Endothelial cell of umbilical vein (primary cell): Measurements from ENCODE around the gene TAS2R41. TPM values are rescaled to one million over a fixed set of nuclear protein-coding genes. Genes with fewer than 3 reads are reported as not detected.

ENCODE experiments used
- BruUV-seq: library from RNA; stranded (reverse); fragments of 400-500 nt; replicated peaks from 2 replicates; lab custom pipeline; 2021; lab: Mats Ljungman, UMichigan
- CTCF ChIA-PET: fragments of 300-600, 350-600 bp; sonication (Branson Sonifier 250); formaldehyde crosslinking; loops from one replicate; lab custom pipeline; 2021; ENCODE audit warnings: antibody characterized with exemption, inconsistent platforms; lab: Charles Lee
- POLR2A ChIA-PET: fragments of 300-600, 350-600 bp; sonication (Branson Sonifier 250); formaldehyde crosslinking; loops from one replicate; lab custom pipeline; 2021; ENCODE audit warnings: antibody characterized with exemption, inconsistent platforms; lab: Charles Lee
- DNase-seq: peaks from one replicate; pipeline ENCODE4 v3.0.0-alpha.2; 2011; ENCODE audit warnings: low read depth, low spot score
- FAIRE-seq: peaks from 2 replicates; lab custom pipeline; 2011; peaks lifted over from hg19 to GRCh38; lab: Jason Lieb, UNC
- H2AFZ ChIP-seq: 2 replicates; pipeline ENCODE4 v1.6.0; 2012; ENCODE audit warnings: low read depth, low read length, control low read depth, inconsistent platforms
- H3K27ac ChIP-seq: 2 replicates; pipeline ENCODE4 v1.5.1; 2011; ENCODE audit warnings: low read depth, mild to moderate bottlenecking, control low read depth, low read length, moderate library complexity; ENCODE audit not compliant: insufficient read depth
- H3K27me3 ChIP-seq, 2 experiments: 2 replicates each; pipeline versions ENCODE4 v1.6.0 to v1.6.1; 2011; ENCODE audit warnings: low read length in 2 of 2, mixed read lengths in 1 of 2; ENCODE audit not compliant: control insufficient read depth in 2 of 2, insufficient read depth in 2 of 2
- H3K36me3 ChIP-seq, 2 experiments: 2 replicates in 1 of 2; 3 replicates in 1 of 2; pipeline ENCODE4 v1.5.1; 2011; ENCODE audit warnings: low read length in 2 of 2, mild to moderate bottlenecking in 1 of 2, moderate library complexity in 1 of 2; ENCODE audit not compliant: control insufficient read depth in 2 of 2, insufficient read depth in 2 of 2; ENCODE audit errors: extremely low read depth in 1 of 2
- H3K4me1 ChIP-seq: 3 replicates; pipeline ENCODE4 v1.5.1; 2011; ENCODE audit warnings: mild to moderate bottlenecking, low read length; ENCODE audit not compliant: control insufficient read depth, insufficient read depth; ENCODE audit errors: extremely low read depth
- H3K4me2 ChIP-seq: 2 replicates; pipeline ENCODE4 v1.6.1; 2011; ENCODE audit warnings: low read length, control low read depth, mixed read lengths; ENCODE audit not compliant: insufficient read depth
- H3K4me3 ChIP-seq, 3 experiments: fragments of 200-600 bp in 1 of 3; sonication (generic), shearing (Covaris generic) in 1 of 3; replicated peaks in 1 of 3; 2 replicates each; pipeline ENCODE4 v1.5.1; 2011 to 2016; ENCODE audit warnings: control low read depth in 3 of 3, low read length in 3 of 3, mild to moderate bottlenecking in 2 of 3, inconsistent platforms in 1 of 3, low read depth in 1 of 3, moderate library complexity in 1 of 3; ENCODE audit not compliant: insufficient read depth in 1 of 3
- H3K79me2 ChIP-seq: 2 replicates; pipeline ENCODE4 v1.6.0; 2012; ENCODE audit warnings: low read length, inconsistent platforms; ENCODE audit not compliant: control insufficient read depth, insufficient read depth
- H3K9ac ChIP-seq: replicated peaks from 2 replicates; pipeline ENCODE3; 2011; ENCODE audit warnings: low read length, control low read depth; ENCODE audit not compliant: insufficient read depth; ENCODE audit errors: extremely low read depth
- H3K9me1 ChIP-seq: replicated peaks from 3 replicates; pipeline ENCODE4 v1.6.0; 2011; ENCODE audit warnings: mild to moderate bottlenecking, low read length; ENCODE audit not compliant: control insufficient read depth, insufficient read depth; ENCODE audit errors: extremely low read depth
- H3K9me3 ChIP-seq: replicated peaks from 2 replicates; pipeline ENCODE4 v1.5.1; 2012; ENCODE audit warnings: low read length, inconsistent platforms; ENCODE audit not compliant: control insufficient read depth, insufficient read depth
- H4K20me1 ChIP-seq: replicated peaks from 2 replicates; pipeline ENCODE3; 2011; ENCODE audit warnings: mild to moderate bottlenecking, low read length; ENCODE audit not compliant: control insufficient read depth, insufficient read depth; ENCODE audit errors: extremely low read depth
- EZH2 ChIP-seq: IDR thresholded peaks from 2 replicates; pipeline ENCODE4 v1.6.1; 2012; ENCODE audit warnings: borderline replicate concordance, low read depth, mild to moderate bottlenecking, moderate library complexity, low read length, inconsistent platforms; ENCODE audit not compliant: severe bottlenecking
- FOS ChIP-seq: IDR thresholded peaks from 2 replicates; pipeline ENCODE4 v1.6.1; 2011; ENCODE audit warnings: mild to moderate bottlenecking, low read length, moderate library complexity, borderline replicate concordance; ENCODE audit not compliant: insufficient read depth
- GATA2 ChIP-seq: IDR thresholded peaks from 2 replicates; pipeline ENCODE4 v1.7.0; 2011; ENCODE audit warnings: low read depth, mild to moderate bottlenecking, moderate library complexity, mixed read lengths, low read length; ENCODE audit not compliant: insufficient read length, insufficient read depth
- JUN ChIP-seq: IDR thresholded peaks from 2 replicates; pipeline ENCODE4 v1.6.1; 2011; ENCODE audit warnings: borderline replicate concordance, low read depth; ENCODE audit not compliant: insufficient read length, insufficient read depth
- MYC ChIP-seq: IDR thresholded peaks from one replicate; pipeline ENCODE4 v1.6.1; 2011; ENCODE audit warnings: mild to moderate bottlenecking, low read depth, low read length
- POLR2A ChIP-seq: IDR thresholded peaks from 2 replicates; pipeline ENCODE4 v1.6.1; 2012; ENCODE audit warnings: low read depth, mild to moderate bottlenecking, control low read depth, low read length
- POLR2AphosphoS5 ChIP-seq: IDR thresholded peaks from 2 replicates; pipeline ENCODE4 v1.6.1; 2012; ENCODE audit warnings: low read depth, mild to moderate bottlenecking, control low read depth, low read length, moderate library complexity; ENCODE audit not compliant: insufficient read depth
- dilution Hi-C: fragments of 300-500 bp; cut with MboI; formaldehyde crosslinking; loops from one replicate; pipeline ENCODE4 v1.15.0; 2019; ENCODE audit warnings: low sequenced_read_pairs; ENCODE audit not compliant: extremely low pct_ligation_motif_present
- intact Hi-C: fragments of 100-400 bp; cut with micrococcal nuclease; formaldehyde crosslinking; loops from one replicate; pipeline ENCODE4 v1.10.0; 2022
- polyA plus RNA-seq, 4 experiments: library from polyadenylated mRNA; depleted of rRNA in 3 of 4; stranded (reverse) in 3 of 4; unstranded in 1 of 4; fragments of >200 nt; gene quantifications; 2 replicates each; pipeline versions ENCODE4 v1.2.1 to v1.2.3, GENCODE V29; 2011 to 2012; ENCODE audit warnings: missing spikeins in 1 of 4
- total RNA-seq: library from RNA; stranded (reverse); gene quantifications from 2 replicates; pipeline ENCODE4 v1.2.3, GENCODE V29; 2021
- TF ChIP-seq, protein P1 (sequence below): IDR thresholded peaks from 2 replicates; pipeline ENCODE4 v1.6.1; 2011; ENCODE audit not compliant: insufficient read depth, insufficient read length
- TF ChIP-seq, protein P2 (sequence below), 2 donors: IDR thresholded peaks; 1 replicate in 1 of 2; 2 replicates in 1 of 2; pipeline ENCODE4 v1.5.1; 2011; ENCODE audit warnings: low read length in 2 of 2, mild to moderate bottlenecking in 2 of 2, moderate library complexity in 2 of 2, control low read depth in 1 of 2, inconsistent platforms in 1 of 2, low read depth in 1 of 2; ENCODE audit not compliant: insufficient read depth in 1 of 2; ENCODE audit errors: extremely low read depth in 1 of 2

Gene TAS2R41
- total and polyA plus RNA-seq, 2 donors (not counting 3 experiments of a cell fraction or from before 2014, with no cell fraction given): not detected

DNA sequence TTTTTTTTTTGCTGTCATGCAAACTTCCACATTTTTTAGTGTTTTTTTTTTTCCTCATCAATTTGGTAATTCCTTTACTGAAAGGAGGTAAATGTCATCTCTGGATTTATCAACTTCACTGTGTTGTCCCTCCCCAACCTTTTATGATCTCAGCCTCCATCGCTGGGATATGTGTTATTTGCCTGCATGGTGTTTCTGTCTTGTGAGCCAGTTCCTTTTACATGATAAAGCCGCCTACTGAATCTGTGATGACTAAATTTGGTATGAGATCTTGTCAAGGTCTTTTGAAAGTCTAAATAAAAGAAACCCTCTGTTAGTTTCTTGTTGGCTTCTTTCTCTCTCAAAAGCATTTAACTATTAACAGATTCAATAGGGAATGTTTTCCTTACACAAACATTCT, 39.3 kb downstream of the TAS2R41 start:
- Histone ChIP-seq H3K9me1 (no peaks in the 10 kb centered on the region), H3K79me2 (no peaks in the 10 kb centered on the region), H3K4me3 (no peak overlapping the region), H3K9ac (no peak overlapping the region), H3K36me3 (no peaks in the 10 kb centered on the region), H2AFZ (no peak overlapping the region), H3K27ac (no peak overlapping the region), H3K4me1 (peaks cover 2% of the 10 kb centered on the region), H4K20me1 (no peaks in the 10 kb centered on the region), H3K4me2 (no peak overlapping the region), H3K27me3 (no peaks in the 10 kb centered on the region), H3K9me3 (no peaks in the 10 kb centered on the region)
- intact Hi-C loops (loop anchor here (2.0 kb wide), 1 partner anchor 14 kb away; no protein-coding TSS in a partner anchor), dilution Hi-C loops (loop anchor here (25.0 kb wide), 1 partner anchor 130 kb away; the partner anchor contains the start of gene ZYX)
- TF ChIP-seq JUN (no peak), POLR2AphosphoS5 (no peak), MYC (no peak)
- TF ChIP-seq, protein P1, sequence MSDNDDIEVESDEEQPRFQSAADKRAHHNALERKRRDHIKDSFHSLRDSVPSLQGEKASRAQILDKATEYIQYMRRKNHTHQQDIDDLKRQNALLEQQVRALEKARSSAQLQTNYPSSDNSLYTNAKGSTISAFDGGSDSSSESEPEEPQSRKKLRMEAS: no peak
- CTCF ChIA-PET: interaction anchor here (1.1 to 2.1 kb wide), 2 partner anchors 17 to 25 kb away, joined by 3 to 7 read pairs; no protein-coding TSS in a partner anchor
- no TSS peak for BruUV-seq
- POLR2A ChIA-PET: no interaction called here
- FAIRE-seq: no peak
- DNase-seq: no peak

DNA sequence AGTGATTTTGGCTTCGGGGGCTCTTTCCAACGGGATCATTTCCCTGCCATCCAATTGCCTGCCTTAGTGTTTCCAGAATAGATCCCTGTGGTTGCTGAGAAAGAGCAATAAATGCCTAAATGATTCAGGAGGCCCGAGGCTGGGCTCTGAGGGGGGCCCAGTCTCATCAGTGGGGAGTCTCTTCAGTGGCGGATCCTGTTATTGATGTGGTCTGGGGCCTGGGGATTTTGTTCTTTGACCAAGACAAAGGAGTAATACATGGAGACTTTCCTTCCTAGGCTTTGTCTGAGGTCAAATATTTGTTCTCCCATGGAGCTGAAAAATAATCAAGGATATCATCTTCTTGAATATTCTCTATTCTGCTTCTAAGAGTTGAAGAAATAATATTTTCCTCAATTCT, 40.8 kb downstream of the TAS2R41 start:
- no peaks in the 10 kb centered on the region for H3K9me1 ChIP-seq
- no TSS peak for BruUV-seq
- TF ChIP-seq, protein P2, sequence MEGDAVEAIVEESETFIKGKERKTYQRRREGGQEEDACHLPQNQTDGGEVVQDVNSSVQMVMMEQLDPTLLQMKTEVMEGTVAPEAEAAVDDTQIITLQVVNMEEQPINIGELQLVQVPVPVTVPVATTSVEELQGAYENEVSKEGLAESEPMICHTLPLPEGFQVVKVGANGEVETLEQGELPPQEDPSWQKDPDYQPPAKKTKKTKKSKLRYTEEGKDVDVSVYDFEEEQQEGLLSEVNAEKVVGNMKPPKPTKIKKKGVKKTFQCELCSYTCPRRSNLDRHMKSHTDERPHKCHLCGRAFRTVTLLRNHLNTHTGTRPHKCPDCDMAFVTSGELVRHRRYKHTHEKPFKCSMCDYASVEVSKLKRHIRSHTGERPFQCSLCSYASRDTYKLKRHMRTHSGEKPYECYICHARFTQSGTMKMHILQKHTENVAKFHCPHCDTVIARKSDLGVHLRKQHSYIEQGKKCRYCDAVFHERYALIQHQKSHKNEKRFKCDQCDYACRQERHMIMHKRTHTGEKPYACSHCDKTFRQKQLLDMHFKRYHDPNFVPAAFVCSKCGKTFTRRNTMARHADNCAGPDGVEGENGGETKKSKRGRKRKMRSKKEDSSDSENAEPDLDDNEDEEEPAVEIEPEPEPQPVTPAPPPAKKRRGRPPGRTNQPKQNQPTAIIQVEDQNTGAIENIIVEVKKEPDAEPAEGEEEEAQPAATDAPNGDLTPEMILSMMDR (IDR thresholded peaks at IDR 0.05; ENCODE audit: extremely low read depth in 1 of 2, insufficient read depth in 1 of 2, low read depth in 1 of 2, low read length in 2 of 2): no peak
- no peak for TF ChIP-seq GATA2
- TF ChIP-seq FOS: no peak
- TF ChIP-seq JUN: no peak
- TF ChIP-seq, protein P1: no peak
- no peak for TF ChIP-seq EZH2
- no peak for TF ChIP-seq POLR2A
- TF ChIP-seq POLR2AphosphoS5: no peak
- no peak for TF ChIP-seq MYC
- no peak overlapping the region for H3K9ac ChIP-seq
- no peaks in the 10 kb centered on the region for H3K9me3 ChIP-seq
- H3K36me3 ChIP-seq: no peaks in the 10 kb centered on the region
- FAIRE-seq (no peak), DNase-seq (no peak)
- ChIA-PET CTCF (interaction anchor here (1.1 to 3.5 kb wide), 3 partner anchors 13 to 28 kb away, joined by 3 to 15 read pairs (median 7); no protein-coding TSS in a partner anchor), POLR2A (no interaction called here)
- no peak overlapping the region for H2AFZ ChIP-seq
- H3K4me1 ChIP-seq: peaks cover 2% of the 10 kb centered on the region
- no peak overlapping the region for H3K4me3 ChIP-seq
- H3K27ac ChIP-seq: no peak overlapping the region
- H3K79me2 ChIP-seq: no peaks in the 10 kb centered on the region
- intact Hi-C loops: no loop called here
- no peaks in the 10 kb centered on the region for H3K27me3 ChIP-seq
- dilution Hi-C loops: loop anchor here (25.0 kb wide), 1 partner anchor 131 kb away; the partner anchor contains the start of gene ZYX
- H3K4me2 ChIP-seq: no peak overlapping the region
- no peaks in the 10 kb centered on the region for H4K20me1 ChIP-seq
